Measurements from ENCODE around the gene SALL1. TPM values are rescaled to one million over a fixed set of nuclear protein-coding genes. Genes with fewer than 3 reads are reported as not detected.

Gene SALL1
- total and polyA plus RNA-seq, 2 of the 8 experiments (the other 6 are each of a cell fraction or from before 2014, with no cell fraction given) = 33.7 to 56.8 TPM

DNA sequence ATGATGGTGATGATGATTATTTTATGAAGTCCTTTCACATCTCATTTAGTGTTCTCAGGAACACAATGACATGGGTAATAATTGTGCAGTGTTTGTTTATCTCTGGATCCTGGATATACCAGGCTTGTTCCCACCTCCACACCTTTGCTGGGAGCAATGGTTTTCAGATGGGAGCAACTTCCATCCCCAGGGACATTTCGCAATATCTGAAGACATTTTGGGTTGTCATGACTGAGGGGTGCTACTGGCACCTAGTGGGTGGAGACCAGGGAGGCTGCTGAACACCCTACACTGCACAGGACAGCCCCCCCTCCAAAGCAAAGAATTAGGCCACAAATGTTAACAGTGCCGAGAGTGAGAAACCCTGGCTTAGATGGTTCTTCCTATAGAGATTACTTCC, 13.5 kb upstream of the SALL1 start:
- Histone ChIP-seq H4K5ac (ENCODE audit: insufficient read length, low read depth, low read length) (no peak overlapping the region), H3K9ac (replicated peaks in 1 of 4; ENCODE audit: extremely low read depth in 1 of 4, low read depth in 3 of 4, low read length in 3 of 4) (no peak overlapping the region), H3K4me3 (ENCODE audit: extremely low read depth in 1 of 4, insufficient read depth in 2 of 4, low read depth in 3 of 4, low read length in 4 of 4) (no peak overlapping the region), H3K56ac (replicated peaks; ENCODE audit: insufficient read length, low read depth, low read length) (no peak overlapping the region), H3K9me3 (ENCODE audit: insufficient read depth in 2 of 2, low read depth in 1 of 2, low read length in 1 of 2) (no peaks in the 10 kb centered on the region), H4K8ac (ENCODE audit: extremely low read depth, insufficient read depth, low read length) (no peak overlapping the region; the same call in 1 of the 2 replicates), H2AFZ (ENCODE audit: low read length) (no peak overlapping the region), H3K4me1 (replicated peaks in 1 of 4; ENCODE audit: control insufficient read depth in 3 of 4, insufficient read depth in 4 of 4, low read length in 3 of 4) (peaks cover 0 to 10% (median 5%) of the 10 kb centered on the region in 4 experiments; a peak in 3 of 7 replicates), H3K79me1 (ENCODE audit: low read depth, low read length) (no peaks in the 10 kb centered on the region), H3K27me3 (replicated peaks in 1 of 4; ENCODE audit: control insufficient read depth in 3 of 4, extremely low read depth in 1 of 4, insufficient read depth in 3 of 4, low read length in 3 of 4) (0 out of 7 replicates have a peak, but pooled peaks cover 0 to 1% (median 0%) of the 10 kb centered on the region in 4 experiments), H2BK20ac (ENCODE audit: low read length) (no peak overlapping the region), H4K91ac (replicated peaks; ENCODE audit: insufficient read length, low read length) (no peak overlapping the region), H3K14ac (ENCODE audit: insufficient read length) (no peak overlapping the region), H3K27ac (ENCODE audit: low read depth, low read length) (no peak overlapping the region), H4K20me1 (replicated peaks in 1 of 2; ENCODE audit: control insufficient read depth in 1 of 2, insufficient read depth in 2 of 2, low read length in 2 of 2) (no peaks in the 10 kb centered on the region), H2BK12ac (ENCODE audit: low read depth, low read length) (0 out of 2 replicates have a peak overlapping the region, but pooled peaks have one; percentile 30), H3K36me3 (ENCODE audit: control insufficient read depth in 2 of 4, insufficient read depth in 4 of 4, low read length in 3 of 4) (no peaks in the 10 kb centered on the region), H2BK120ac (replicated peaks; ENCODE audit: low read depth, low read length) (no peak overlapping the region), H2AK5ac (ENCODE audit: low read depth, low read length) (peak overlapping the region; percentile 59; the same call in 1 of the 2 replicates), H3K18ac (ENCODE audit: extremely low read depth, low read length) (no peak overlapping the region), H3K23ac (ENCODE audit: insufficient read length) (no peak overlapping the region), H2BK5ac (ENCODE audit: low read depth, low read length) (no peak overlapping the region), H3K79me2 (ENCODE audit: control insufficient read depth in 1 of 2, insufficient read depth in 2 of 2, low read length in 2 of 2) (no peaks in the 10 kb centered on the region), H2BK15ac (ENCODE audit: low read length) (no peak overlapping the region), H3K4me2 (ENCODE audit: insufficient read depth in 1 of 2, low read depth in 2 of 2, low read length in 2 of 2) (no peak overlapping the region), H3K4ac (replicated peaks; ENCODE audit: insufficient read length, low read depth, low read length) (no peak overlapping the region), H3K23me2 (ENCODE audit: low read depth, low read length) (no peaks in the 10 kb centered on the region)
- ChIA-PET POLR2A (ENCODE audit: partially characterized antibody) (interaction anchor here (0.9 to 1.2 kb wide), 2 partner anchors 9 to 12 kb away, joined by 3 to 5 read pairs; no protein-coding TSS in a partner anchor), CTCF (ENCODE audit: partially characterized antibody) (interaction anchor here (1.0 to 1.7 kb wide), 3 partner anchors 10 to 191 kb away, joined by 3 to 4 read pairs (median 3); no protein-coding TSS in a partner anchor)
- TF ChIP-seq CEBPB (IDR thresholded peaks at IDR 0.05; ENCODE audit: low read depth, low read length) = peak; percentile 88; the same call in 1 of the 2 replicates
- TF ChIP-seq HDAC2 (IDR thresholded peaks at IDR 0.05; ENCODE audit: borderline replicate concordance in 1 of 2, low read depth in 2 of 2, low read length in 2 of 2) = no peak
- FAIRE-seq (no peak), DNase-seq (ENCODE audit: low read depth in 1 of 2, low spot score in 2 of 2) (no peak)
- WGBS, 2 experiments (ENCODE audit: extremely low coverage in 1 of 2, insufficient coverage in 1 of 2, insufficient read length in 1 of 2, insufficient replicate concordance in 2 of 2, low coverage in 1 of 2, low lambda C conversion rate in 2 of 2, missing lambda C conversion rate in 1 of 2) = 96% methylated on average over 2 of the region's 2 CpGs; no CpG with 5 or more reads in 1 of the 2 experiments

All from H1 (cell line).